Vagina (tissue), 2 donors: ENCODE measurements around the gene CALD1.
"Not testable (repeated sequence)": the region's sequence is repeated elsewhere in the genome, so short reads cannot be mapped to it uniquely, and the experiment has no call there.

ENCODE experiments used
- POLR2A ChIP-seq, 2 donors: fragments of 450-650 bp; IDR thresholded peaks; one replicate each; pipeline ENCODE4 v1.6.1; 2017; ENCODE audit warnings: antibody characterized with exemption in 2 of 2, mild to moderate bottlenecking in 2 of 2, moderate library complexity in 2 of 2
- TF ChIP-seq, protein P1 (sequence below), 3 experiments: fragments of 450-650 bp in 2 of 3; fragments of 200-600 bp in 1 of 3; sonication (generic) in 1 of 3; IDR thresholded peaks; one replicate each; pipeline ENCODE4 v1.5.1; 2017 to 2019; ENCODE audit warnings: antibody characterized with exemption in 3 of 3, mild to moderate bottlenecking in 2 of 3, moderate library complexity in 2 of 3

DNA sequence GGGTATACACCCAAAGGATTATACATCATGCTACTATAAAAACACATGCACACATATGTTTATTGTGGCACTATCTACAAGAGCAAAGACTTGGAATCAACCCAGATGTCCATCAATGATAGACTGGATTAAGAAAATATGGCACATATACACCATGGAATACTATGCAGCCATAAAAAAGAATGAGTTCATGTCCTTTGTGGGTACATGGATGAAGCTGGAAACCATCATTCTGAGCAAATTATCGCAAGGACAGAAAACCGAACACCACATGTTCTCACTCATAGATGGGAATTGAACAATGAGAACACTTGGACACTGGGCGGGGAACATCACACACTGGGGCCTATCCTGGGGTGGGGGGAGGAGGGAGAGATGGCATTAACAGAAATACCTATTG, 202.2 kb downstream of the CALD1 start:
- TF ChIP-seq, protein P1, sequence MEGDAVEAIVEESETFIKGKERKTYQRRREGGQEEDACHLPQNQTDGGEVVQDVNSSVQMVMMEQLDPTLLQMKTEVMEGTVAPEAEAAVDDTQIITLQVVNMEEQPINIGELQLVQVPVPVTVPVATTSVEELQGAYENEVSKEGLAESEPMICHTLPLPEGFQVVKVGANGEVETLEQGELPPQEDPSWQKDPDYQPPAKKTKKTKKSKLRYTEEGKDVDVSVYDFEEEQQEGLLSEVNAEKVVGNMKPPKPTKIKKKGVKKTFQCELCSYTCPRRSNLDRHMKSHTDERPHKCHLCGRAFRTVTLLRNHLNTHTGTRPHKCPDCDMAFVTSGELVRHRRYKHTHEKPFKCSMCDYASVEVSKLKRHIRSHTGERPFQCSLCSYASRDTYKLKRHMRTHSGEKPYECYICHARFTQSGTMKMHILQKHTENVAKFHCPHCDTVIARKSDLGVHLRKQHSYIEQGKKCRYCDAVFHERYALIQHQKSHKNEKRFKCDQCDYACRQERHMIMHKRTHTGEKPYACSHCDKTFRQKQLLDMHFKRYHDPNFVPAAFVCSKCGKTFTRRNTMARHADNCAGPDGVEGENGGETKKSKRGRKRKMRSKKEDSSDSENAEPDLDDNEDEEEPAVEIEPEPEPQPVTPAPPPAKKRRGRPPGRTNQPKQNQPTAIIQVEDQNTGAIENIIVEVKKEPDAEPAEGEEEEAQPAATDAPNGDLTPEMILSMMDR (IDR thresholded peaks at IDR 0.05): not testable (repeated sequence)
- not testable (repeated sequence) for TF ChIP-seq POLR2A (IDR thresholded peaks at IDR 0.05)
